Measurements from ENCODE around the gene SSR4.
A peak's percentile ranks its signal among the peaks of the same experiment; 100 is the strongest.

The SSR4 gene

DNA sequence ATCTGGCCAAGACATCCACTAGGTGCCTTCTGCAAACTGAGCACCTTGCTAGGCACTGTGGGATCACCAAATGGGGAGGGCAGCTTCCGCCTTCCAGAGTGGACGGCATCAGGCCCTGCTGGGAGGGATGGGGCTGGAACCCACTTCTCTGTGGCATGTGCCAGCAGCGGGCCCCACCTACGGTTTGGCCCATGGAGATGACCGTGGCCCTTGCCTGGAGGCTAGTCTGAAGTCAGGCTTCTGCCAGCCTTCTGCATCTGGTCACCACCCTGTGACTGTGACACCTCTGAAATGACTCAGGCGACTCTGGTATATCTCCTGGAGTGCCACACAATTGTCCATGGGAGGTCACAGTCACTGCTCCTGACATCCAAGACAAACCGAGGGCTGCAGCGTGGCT, 7.2 kb downstream of the SSR4 start:
- POLR2A ChIA-PET, result no interaction called here
- Histone ChIP-seq H3K36me3 (ENCODE audit: control insufficient read depth in 2 of 2, insufficient read depth in 1 of 2, low read length in 2 of 2) (peaks cover 3 to 28% of the 10 kb centered on the region in 2 experiments; a peak in 2 of 3 replicates), H3K4me1 (ENCODE audit: control insufficient read depth, insufficient read depth, low read length) (no peaks in the 10 kb centered on the region), H3K4me3 (ENCODE audit: low read depth, low read length) (no peak overlapping the region), H3K9me3 (ENCODE audit: control insufficient read depth, insufficient read depth, low read depth, low read length) (no peaks in the 10 kb centered on the region), H3K27ac (ENCODE audit: extremely low read depth, low read depth, low read length) (no peak overlapping the region)
- CTCF ChIA-PET, result interaction anchor here (0.7 kb wide), 1 partner anchor 449 kb away, joined by 3 read pairs; no protein-coding TSS in a partner anchor
- TF ChIP-seq ZNF341 (tag by site-specific recombination; IDR thresholded peaks at IDR 0.05; ENCODE audit: low read depth) (no peak), HIC1 (tag by site-specific recombination; IDR thresholded peaks at IDR 0.05) (no peak), ZNF692 (tag by site-specific recombination; IDR thresholded peaks at IDR 0.05) (peak; percentile 60), ZNF280D (tag by site-specific recombination; IDR thresholded peaks at IDR 0.05) (no peak), ZFP69B (tag by site-specific recombination; IDR thresholded peaks at IDR 0.05) (peak; percentile 63; the same call in 1 of the 2 replicates), ZNF426 (tag by site-specific recombination; IDR thresholded peaks at IDR 0.05) (no peak), ZSCAN4 (tag by site-specific recombination; IDR thresholded peaks at IDR 0.05) (no peak), GLIS1 (tag by site-specific recombination; IDR thresholded peaks at IDR 0.05) (peak; percentile 57)

- Histone ChIP-seq H3K27ac (ENCODE audit: extremely low read depth, low read depth, low read length) (no peak overlapping the region), H3K9me3 (ENCODE audit: control insufficient read depth, insufficient read depth, low read depth, low read length) (no peaks in the 10 kb centered on the region), H3K36me3 (ENCODE audit: control insufficient read depth in 2 of 2, insufficient read depth in 1 of 2, low read length in 2 of 2) (peaks cover 0 to 19% of the 10 kb centered on the region in 2 experiments; a peak in 2 of 3 replicates), H3K4me1 (ENCODE audit: control insufficient read depth, insufficient read depth, low read length) (no peaks in the 10 kb centered on the region), H3K4me3 (ENCODE audit: low read depth, low read length) (no peak overlapping the region)
- POLR2A ChIA-PET, result interaction anchor here (0.6 kb wide), 2 partner anchors 8 to 124 kb away, joined by 3 to 5 read pairs; partner anchors contain the start of gene SSR4
- CTCF ChIA-PET, result interaction anchor here (0.7 kb wide), 1 partner anchor 38 kb away, joined by 5 read pairs; the partner anchor contains the start of gene PLXNB3
- TF ChIP-seq ZNF48 (tag by site-specific recombination; IDR thresholded peaks at IDR 0.05), result no peak
- no peak for TF ChIP-seq ZNF23 (tag by site-specific recombination; IDR thresholded peaks at IDR 0.05; ENCODE audit: borderline replicate concordance)
- TF ChIP-seq, protein P1, sequence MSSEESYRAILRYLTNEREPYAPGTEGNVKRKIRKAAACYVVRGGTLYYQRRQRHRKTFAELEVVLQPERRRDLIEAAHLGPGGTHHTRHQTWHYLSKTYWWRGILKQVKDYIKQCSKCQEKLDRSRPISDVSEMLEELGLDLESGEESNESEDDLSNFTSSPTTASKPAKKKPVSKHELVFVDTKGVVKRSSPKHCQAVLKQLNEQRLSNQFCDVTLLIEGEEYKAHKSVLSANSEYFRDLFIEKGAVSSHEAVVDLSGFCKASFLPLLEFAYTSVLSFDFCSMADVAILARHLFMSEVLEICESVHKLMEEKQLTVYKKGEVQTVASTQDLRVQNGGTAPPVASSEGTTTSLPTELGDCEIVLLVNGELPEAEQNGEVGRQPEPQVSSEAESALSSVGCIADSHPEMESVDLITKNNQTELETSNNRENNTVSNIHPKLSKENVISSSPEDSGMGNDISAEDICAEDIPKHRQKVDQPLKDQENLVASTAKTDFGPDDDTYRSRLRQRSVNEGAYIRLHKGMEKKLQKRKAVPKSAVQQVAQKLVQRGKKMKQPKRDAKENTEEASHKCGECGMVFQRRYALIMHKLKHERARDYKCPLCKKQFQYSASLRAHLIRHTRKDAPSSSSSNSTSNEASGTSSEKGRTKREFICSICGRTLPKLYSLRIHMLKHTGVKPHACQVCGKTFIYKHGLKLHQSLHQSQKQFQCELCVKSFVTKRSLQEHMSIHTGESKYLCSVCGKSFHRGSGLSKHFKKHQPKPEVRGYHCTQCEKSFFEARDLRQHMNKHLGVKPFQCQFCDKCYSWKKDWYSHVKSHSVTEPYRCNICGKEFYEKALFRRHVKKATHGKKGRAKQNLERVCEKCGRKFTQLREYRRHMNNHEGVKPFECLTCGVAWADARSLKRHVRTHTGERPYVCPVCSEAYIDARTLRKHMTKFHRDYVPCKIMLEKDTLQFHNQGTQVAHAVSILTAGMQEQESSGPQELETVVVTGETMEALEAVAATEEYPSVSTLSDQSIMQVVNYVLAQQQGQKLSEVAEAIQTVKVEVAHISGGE (tag by site-specific recombination; conservative IDR thresholded peaks at IDR 0.05; ENCODE audit: low read depth), result no peak
- no peak for TF ChIP-seq GFI1B (tag by site-specific recombination; IDR thresholded peaks at IDR 0.05)
- TF ChIP-seq ZNF626 (tag by site-specific recombination; IDR thresholded peaks at IDR 0.05), result no peak
- TF ChIP-seq, protein P2, sequence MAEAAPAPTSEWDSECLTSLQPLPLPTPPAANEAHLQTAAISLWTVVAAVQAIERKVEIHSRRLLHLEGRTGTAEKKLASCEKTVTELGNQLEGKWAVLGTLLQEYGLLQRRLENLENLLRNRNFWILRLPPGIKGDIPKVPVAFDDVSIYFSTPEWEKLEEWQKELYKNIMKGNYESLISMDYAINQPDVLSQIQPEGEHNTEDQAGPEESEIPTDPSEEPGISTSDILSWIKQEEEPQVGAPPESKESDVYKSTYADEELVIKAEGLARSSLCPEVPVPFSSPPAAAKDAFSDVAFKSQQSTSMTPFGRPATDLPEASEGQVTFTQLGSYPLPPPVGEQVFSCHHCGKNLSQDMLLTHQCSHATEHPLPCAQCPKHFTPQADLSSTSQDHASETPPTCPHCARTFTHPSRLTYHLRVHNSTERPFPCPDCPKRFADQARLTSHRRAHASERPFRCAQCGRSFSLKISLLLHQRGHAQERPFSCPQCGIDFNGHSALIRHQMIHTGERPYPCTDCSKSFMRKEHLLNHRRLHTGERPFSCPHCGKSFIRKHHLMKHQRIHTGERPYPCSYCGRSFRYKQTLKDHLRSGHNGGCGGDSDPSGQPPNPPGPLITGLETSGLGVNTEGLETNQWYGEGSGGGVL (tag by site-specific recombination; IDR thresholded peaks at IDR 0.05), result peak; percentile 81
- peak; percentile 84 for TF ChIP-seq WT1 (tag by site-specific recombination; IDR thresholded peaks at IDR 0.05)
- peak; percentile 72 for TF ChIP-seq ZFHX2 (tag by site-specific recombination; conservative IDR thresholded peaks at IDR 0.05)
Observed at GRCh38 chrX:153802513-153803045, 8.1 kb downstream of the SSR4 start.
